Heart right ventricle (tissue), 16 donors: ENCODE data around the gene SLC6A5. TPM values are rescaled to one million over a fixed set of nuclear protein-coding genes. Genes with fewer than 3 reads are reported as not detected.

Experiments
- ATAC-seq, 8 donors: fragments of 200-7000 bp; cut with Tn5 transposase; one replicate each; pipeline ENCODE4 v1.9.1; 2020; ENCODE audit warnings: mild to moderate bottlenecking in 8 of 8, moderate library complexity in 8 of 8, moderate number of reproducible peaks in 1 of 8
- DNase-seq, 2 donors: peaks; one replicate each; pipeline ENCODE4 v3.0.0-alpha.2; 2020
- H3K27ac ChIP-seq, 10 donors: fragments of 200-600 bp; sonication (generic) in 2 of 10; one replicate each; pipeline versions ENCODE4 v1.5.0 to v1.8.0; 2020 to 2022; ENCODE audit warnings: mild to moderate bottlenecking in 3 of 10
- H3K27me3 ChIP-seq, 7 donors: fragments of 200-600 bp; one replicate each; pipeline ENCODE4 v1.8.0; 2021 to 2022; ENCODE audit warnings: mild to moderate bottlenecking in 2 of 7
- H3K36me3 ChIP-seq, 9 donors: fragments of 200-600 bp; sonication (generic) in 1 of 9; one replicate each; pipeline versions ENCODE4 v1.5.0 to v1.8.0; 2020 to 2022; ENCODE audit warnings: mild to moderate bottlenecking in 2 of 9
- H3K4me1 ChIP-seq, 9 donors: fragments of 200-600 bp; sonication (generic) in 1 of 9; one replicate each; pipeline versions ENCODE4 v1.5.0 to v1.8.0; 2020 to 2022; ENCODE audit warnings: mild to moderate bottlenecking in 4 of 9
- H3K4me3 ChIP-seq, 10 donors: fragments of 200-600 bp; sonication (generic) in 2 of 10; one replicate each; pipeline versions ENCODE4 v1.5.0 to v1.8.0; 2020 to 2022; ENCODE audit warnings: mild to moderate bottlenecking in 7 of 10, moderate library complexity in 2 of 10
- H3K9me3 ChIP-seq, 11 donors: fragments of 200-600 bp in 10 of 11; sonication (generic) in 2 of 11; one replicate each; pipeline versions ENCODE4 v1.5.0 to v1.8.0; 2013 to 2022; ENCODE audit warnings: mild to moderate bottlenecking in 2 of 11, control low read depth in 1 of 11, moderate library complexity in 1 of 11
- CTCF ChIP-seq, 9 donors: fragments of 200-600 bp; sonication (generic) in 2 of 9; IDR thresholded peaks; one replicate each; pipeline versions ENCODE4 v1.5.0 to v1.8.0; 2021 to 2022; ENCODE audit warnings: antibody characterized with exemption in 9 of 9, mild to moderate bottlenecking in 5 of 9, moderate library complexity in 1 of 9
- WGBS, 2 donors: extraction: QIAGEN DNeasy Blood & Tissue Kit; methylation state at CpG; one replicate each; pipeline ENCODE4 v1.1.7; 2013; ENCODE audit warnings: inconsistent platforms in 1 of 2; 5-methylcytosine and 5-hydroxymethylcytosine counted together
- intact Hi-C, 10 donors: fragments of 100-400 bp; cut with DNase I; formaldehyde crosslinking; loops; one replicate each; pipeline versions ENCODE4 v1.11.1 to v1.14.2; 2022
- polyA plus RNA-seq, 2 donors: library from polyadenylated mRNA; stranded (reverse); fragments of 200-250 nt; gene quantifications; one replicate each; pipeline ENCODE4 v1.2.3, GENCODE V29; 2013
- total RNA-seq, 10 donors: library from RNA; stranded (reverse); fragmentation: NEBNext Ultra II Directional in 3 of 10; extraction: Animal tissue kit (Norgen Biotek cat#: 25700) in 3 of 10; gene quantifications; one replicate each; pipeline versions ENCODE4 v1.2.1 to v1.2.4, GENCODE V29; 2021 to 2023
- donor health status: Arrhythmogenic right ventricular cardiomyopathy.
- donor health status: ischemic (EF 13 %, LVEDD 7.1; RV severe dilation, severe dysfunction).
- donor health status: healthy with polysubstance abuse.
- donor health status: DM: no; HTN: yes; CAD: no.
- donor health status: DM: no; HTN: no; CAD: no.
- donor health status: ischemic (EF 25% LVEDD 6.9; RV normal size, moderate dysfunction).
- donor health status: ischemic (EF 25% LVEDD 5.7; RV mildly dilated, moderate dysfunction).
- donor health status: healthy.
- donor health status: DM: yes; HTN: yes; CAD: no.
- donor health status: Ischemic cardiomyopathy.
- donor health status: ischemic (EF 35%, LVEDD 5.7; RV mildly dilated, moderate dysfunction).
- donor health status: nonischemic (EF 11% LVEDD 7.7; RV severe dilation, severe dysfunction).
- donor health status: DM: yes; HTN: yes; CAD: no.
- donor health status: PGD.
- donor health status: ischemic (EF 29% LVEDD 5.4; RV normal size, mild dysfunction).
- donor health status: nonischemic (EF 23%, LVEDD 6.1; RV moderate dilation, normal function).

The SLC6A5 gene
- total and polyA plus RNA-seq, 12 donors = not detected

- DNase-seq (no peak), ATAC-seq (no peak)
- peaks cover 0 to 4% (median 0%) of the 10 kb centered on the region in 9 donors for H3K4me1 ChIP-seq
- peaks cover 43 to 99% (median 94%) of the 10 kb centered on the region in 7 donors for H3K27me3 ChIP-seq
- H3K9me3 ChIP-seq = no peaks in the 10 kb centered on the region
- H3K4me3 ChIP-seq = no peak overlapping the region
- no peaks in the 10 kb centered on the region for H3K36me3 ChIP-seq
- 3 to 4% methylated on average over 25 of the region's 25 CpGs for WGBS, 2 donors
- intact Hi-C loops = loop anchor here in 1 of 10 donors (10.0 kb wide), 1 partner anchor 200 kb away; no protein-coding TSS in a partner anchor
- H3K27ac ChIP-seq = no peak overlapping the region
- no peak for TF ChIP-seq CTCF (IDR thresholded peaks at IDR 0.05)
Observed at GRCh38 chr11:20604295-20604803, 4.9 kb downstream of the SLC6A5 start.

- 5 to 9% methylated on average over 27 of the region's 27 CpGs for WGBS, 2 donors
- ATAC-seq (no peak), DNase-seq (no peak)
- no peak overlapping the region for H3K27ac ChIP-seq
- H3K4me3 ChIP-seq = no peak overlapping the region
- H3K4me1 ChIP-seq = peaks cover 0 to 4% (median 0%) of the 10 kb centered on the region in 9 donors
- TF ChIP-seq CTCF (IDR thresholded peaks at IDR 0.05) = no peak
- H3K36me3 ChIP-seq = no peaks in the 10 kb centered on the region
- H3K9me3 ChIP-seq = no peaks in the 10 kb centered on the region
- intact Hi-C loops = loop anchor here in 5 of 10 donors (5.0 to 10.0 kb wide), 3 partner anchors 200 to 218 kb away; partner anchors contain the start of gene PRMT3 (in 2 of the 5)
- H3K27me3 ChIP-seq = peaks cover 43 to 98% (median 93%) of the 10 kb centered on the region in 7 donors
Observed at GRCh38 chr11:20604864-20605601, 5.6 kb downstream of the SLC6A5 start.

- H3K27ac ChIP-seq = no peak overlapping the region
- intact Hi-C loops = loop anchor here in 5 of 10 donors (5.0 to 10.0 kb wide), 3 partner anchors 201 to 218 kb away; partner anchors contain the start of gene PRMT3 (in 2 of the 5)
- peaks cover 0 to 8% (median 0%) of the 10 kb centered on the region in 9 donors for H3K4me1 ChIP-seq
- no peak overlapping the region for H3K4me3 ChIP-seq
- WGBS, 2 donors = 3 to 7% methylated on average over 26 of the region's 26 CpGs
- ATAC-seq = no peak
- H3K9me3 ChIP-seq = no peaks in the 10 kb centered on the region
- no peak for DNase-seq
- peaks cover 38 to 98% (median 92%) of the 10 kb centered on the region in 7 donors for H3K27me3 ChIP-seq
- no peak for TF ChIP-seq CTCF (IDR thresholded peaks at IDR 0.05)
- no peaks in the 10 kb centered on the region for H3K36me3 ChIP-seq
Observed at GRCh38 chr11:20605602-20606091, 6.2 kb downstream of the SLC6A5 start.

- H3K27ac ChIP-seq = no peak overlapping the region
- no peaks in the 10 kb centered on the region for H3K36me3 ChIP-seq
- peaks cover 0 to 8% (median 0%) of the 10 kb centered on the region in 9 donors for H3K4me1 ChIP-seq
- H3K4me3 ChIP-seq = no peak overlapping the region
- no peak for TF ChIP-seq CTCF (IDR thresholded peaks at IDR 0.05)
- H3K9me3 ChIP-seq = no peaks in the 10 kb centered on the region
- no peak for ATAC-seq
- 63 to 74% methylated on average over 3 of the region's 3 CpGs for WGBS, 2 donors
- peaks cover 13 to 90% (median 87%) of the 10 kb centered on the region in 7 donors for H3K27me3 ChIP-seq
- no peak for DNase-seq
- intact Hi-C loops = loop anchor here in 5 of 10 donors (5.0 to 10.0 kb wide), 3 partner anchors 204 to 222 kb away; partner anchors contain the start of gene PRMT3 (in 2 of the 5)
Observed at GRCh38 chr11:20608934-20609333, 9.5 kb downstream of the SLC6A5 start.
